ENCODE measurements around the gene MACROD2.

Gene MACROD2

GRCh38 chr20:15241681-15242080 lies 1246.4 kb downstream of the MACROD2 start:
- TF ChIP-seq CTCF (conservative IDR thresholded peaks at IDR 0.05), result no peak
- no peak for TF ChIP-seq ZFX (IDR thresholded peaks at IDR 0.05)
- H3K27ac ChIP-seq, result no peak overlapping the region

DNA sequence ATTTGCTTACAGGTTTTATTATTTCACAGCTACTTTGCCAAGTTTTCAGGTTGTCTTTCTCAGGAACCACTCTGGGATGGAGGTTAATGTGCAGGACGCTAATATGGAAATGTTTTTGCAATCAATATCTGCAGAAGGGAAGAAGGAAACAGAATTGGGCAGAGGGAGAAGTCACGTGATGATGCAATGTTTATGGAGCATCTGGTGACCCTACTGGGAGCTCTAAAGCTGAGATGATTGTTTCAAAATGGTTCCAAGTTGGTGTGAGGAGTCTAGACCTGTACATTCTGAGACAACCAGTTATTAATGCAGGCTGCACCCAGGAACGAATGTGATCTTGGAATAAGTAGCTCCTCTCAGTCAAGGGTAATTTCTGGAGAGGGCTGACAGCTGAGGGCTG lies 1247.5 kb downstream of the MACROD2 start:
- H3K27ac ChIP-seq, result no peak overlapping the region
- no peak for TF ChIP-seq CTCF (conservative IDR thresholded peaks at IDR 0.05)
- no peak for TF ChIP-seq ZFX (IDR thresholded peaks at IDR 0.05)

DNA sequence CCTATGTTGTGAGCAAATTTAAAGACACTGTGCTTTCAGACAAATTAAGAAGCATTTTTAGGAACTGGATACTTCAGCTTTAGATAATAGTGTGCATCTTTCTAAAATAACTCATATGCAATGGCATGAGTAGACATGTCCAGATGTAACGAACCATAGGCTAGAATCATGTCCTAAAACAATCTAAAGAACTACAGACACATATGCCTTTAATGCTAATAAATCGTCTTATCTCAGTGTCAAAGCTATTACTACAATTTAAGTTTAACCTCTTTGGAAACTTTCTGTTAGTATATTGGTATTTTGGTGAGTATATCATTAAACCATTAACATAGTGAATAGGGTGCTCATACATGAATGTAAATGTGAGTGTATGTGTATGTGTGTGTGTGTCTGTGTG lies 1250.6 kb downstream of the MACROD2 start:
- H3K27ac ChIP-seq, result no peak overlapping the region
- TF ChIP-seq ZFX (IDR thresholded peaks at IDR 0.05), result no peak
- no peak for TF ChIP-seq CTCF (conservative IDR thresholded peaks at IDR 0.05)

- no peak overlapping the region for H3K27ac ChIP-seq
Measured at GRCh38 chr20:15248618-15249395, 1253.5 kb downstream of the MACROD2 start.

DNA sequence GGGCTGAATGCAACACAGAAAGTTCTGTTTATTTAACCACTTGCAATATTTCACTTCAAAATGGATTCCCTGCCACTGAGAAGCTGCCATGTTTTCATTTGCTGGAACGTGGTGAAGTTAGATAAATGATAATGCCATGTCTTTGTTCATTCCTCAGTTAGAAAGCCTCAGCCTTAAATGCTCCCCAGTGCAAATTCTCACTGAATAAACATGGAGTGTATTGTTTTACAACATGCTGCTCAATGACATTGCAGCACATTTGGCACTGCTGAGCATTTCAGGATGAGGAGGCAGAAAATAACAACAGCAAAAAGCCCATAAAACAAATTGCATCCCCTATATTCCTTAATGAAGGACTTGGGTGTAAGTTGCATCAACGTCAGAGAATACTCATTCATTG lies 1255.9 kb downstream of the MACROD2 start:
- H3K27ac ChIP-seq, result no peak overlapping the region
- TF ChIP-seq CTCF (conservative IDR thresholded peaks at IDR 0.05) (no peak), ZFX (IDR thresholded peaks at IDR 0.05) (no peak)

More at GRCh38 chr20:15248618-15249395, 1253.5 kb downstream of the MACROD2 start:
- no peak for TF ChIP-seq ZFX (IDR thresholded peaks at IDR 0.05)
- TF ChIP-seq CTCF (conservative IDR thresholded peaks at IDR 0.05), result no peak

GRCh38 chr20:15252304-15252703 lies 1257.0 kb downstream of the MACROD2 start:
- TF ChIP-seq CTCF (conservative IDR thresholded peaks at IDR 0.05) (no peak), ZFX (IDR thresholded peaks at IDR 0.05) (no peak)
- H3K27ac ChIP-seq, result no peak overlapping the region

DNA sequence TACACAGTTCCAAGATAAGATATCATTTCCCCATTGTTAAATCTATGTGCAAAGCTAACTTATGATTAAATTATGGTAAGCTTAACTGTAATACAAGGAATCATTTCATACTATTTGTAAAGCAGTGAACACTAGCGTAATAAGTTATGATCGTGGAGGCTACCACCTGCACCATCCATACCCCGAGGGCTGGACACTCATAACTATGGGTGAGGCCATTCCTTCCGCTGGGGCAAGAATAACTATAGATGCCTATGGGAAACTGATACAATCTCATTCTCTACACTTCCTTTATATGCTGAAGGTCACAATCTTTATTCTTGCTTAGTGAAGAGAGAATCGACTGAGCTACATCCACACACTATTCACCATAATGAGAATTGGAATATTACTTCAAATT lies 1258.1 kb downstream of the MACROD2 start:
- no peak overlapping the region for H3K27ac ChIP-seq
- TF ChIP-seq CTCF (conservative IDR thresholded peaks at IDR 0.05) (no peak), ZFX (IDR thresholded peaks at IDR 0.05) (no peak)
